HK-2 (cell line): Measurements from ENCODE around the gene MYLK4.

Experiments
- DNase-seq: peaks from one replicate; pipeline ENCODE4 v3.0.0-alpha.2; 2018; ENCODE audit not compliant: unreplicated experiment

Gene MYLK4

GRCh38 chr6:2705256-2705655 is 45.5 kb downstream of the MYLK4 start:
- DNase-seq, result no peak

DNA sequence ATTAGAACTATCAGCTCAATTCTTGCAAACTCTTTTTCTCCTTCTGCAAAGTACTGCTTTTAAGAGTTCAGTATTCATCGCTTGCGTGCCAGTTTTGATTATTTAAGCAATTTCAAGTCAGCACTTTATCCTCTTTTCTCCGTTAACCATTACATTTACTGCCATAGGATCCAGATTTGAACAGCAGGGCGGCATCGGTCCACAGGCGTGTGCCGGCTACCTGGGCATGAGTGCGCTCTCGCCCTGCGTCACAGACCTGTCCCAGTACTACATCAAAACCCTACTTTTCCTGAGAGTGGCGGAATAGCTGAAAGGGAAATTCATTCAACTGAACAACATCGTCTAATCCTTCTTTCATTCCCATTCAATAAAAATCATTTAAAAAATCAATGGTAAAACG is 53.4 kb downstream of the MYLK4 start:
- DNase-seq, result no peak

GRCh38 chr6:2695454-2696095 is 55.1 kb downstream of the MYLK4 start:
- no peak for DNase-seq

DNA sequence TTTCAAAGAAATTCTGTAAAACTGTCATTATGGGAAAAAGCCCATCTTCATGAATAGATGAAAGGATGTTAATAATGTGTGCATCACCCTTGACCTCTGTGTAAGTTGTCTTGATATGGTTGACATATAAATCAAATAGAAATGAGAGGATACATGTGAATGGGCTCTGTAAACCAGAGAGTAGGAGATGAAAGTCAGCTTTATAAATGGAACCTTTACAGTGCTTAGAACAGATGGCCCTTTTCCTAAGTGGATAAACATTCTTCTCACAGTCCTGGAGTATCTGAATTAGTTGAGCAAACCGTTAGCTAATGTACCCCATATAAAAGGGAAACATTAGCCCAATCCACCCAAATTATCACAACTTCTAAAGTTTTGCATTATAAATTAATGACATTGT is 57.5 kb downstream of the MYLK4 start:
- DNase-seq, result no peak

GRCh38 chr6:2688401-2689064 is 62.2 kb downstream of the MYLK4 start:
- peak; percentile 32 for DNase-seq

DNA sequence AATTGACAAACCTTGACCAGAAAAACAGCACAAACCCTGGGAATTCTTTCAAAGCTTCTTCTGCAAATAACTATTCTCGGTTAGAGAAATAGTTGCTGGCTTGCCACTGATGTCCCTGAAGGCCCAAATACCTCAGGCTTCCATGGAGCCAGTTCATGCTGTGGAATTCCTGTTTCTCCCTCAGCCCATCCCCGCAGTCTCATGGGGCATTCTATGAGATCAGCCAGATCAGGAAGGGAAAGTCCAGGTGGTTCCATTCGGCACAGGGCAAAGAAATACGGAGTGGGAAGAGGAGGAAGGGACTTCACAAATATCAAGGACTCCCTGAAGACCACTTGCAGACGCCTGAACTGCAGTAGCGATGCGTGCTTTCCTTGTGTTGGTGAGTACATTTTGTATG is 63.3 kb downstream of the MYLK4 start:
- no peak for DNase-seq

DNA sequence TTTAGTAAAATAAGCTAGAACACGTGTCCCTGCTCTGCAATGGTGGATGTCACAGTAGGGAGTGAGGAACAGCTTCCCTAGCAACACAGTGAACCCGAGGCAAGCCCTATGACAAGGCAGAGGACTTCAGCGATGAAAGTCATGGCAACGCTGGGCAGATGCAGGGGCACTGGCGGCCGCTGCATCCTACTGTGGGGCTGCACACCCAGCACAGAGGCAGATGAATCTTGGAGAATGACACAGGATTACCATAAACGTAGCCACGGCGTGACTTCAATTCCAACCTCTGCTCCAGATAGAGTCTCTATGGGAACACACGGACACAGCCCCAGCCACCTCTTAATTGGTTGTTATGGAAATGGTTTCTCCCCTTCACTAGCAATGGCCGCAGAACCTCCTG is 64.2 kb downstream of the MYLK4 start:
- DNase-seq, result no peak

DNA sequence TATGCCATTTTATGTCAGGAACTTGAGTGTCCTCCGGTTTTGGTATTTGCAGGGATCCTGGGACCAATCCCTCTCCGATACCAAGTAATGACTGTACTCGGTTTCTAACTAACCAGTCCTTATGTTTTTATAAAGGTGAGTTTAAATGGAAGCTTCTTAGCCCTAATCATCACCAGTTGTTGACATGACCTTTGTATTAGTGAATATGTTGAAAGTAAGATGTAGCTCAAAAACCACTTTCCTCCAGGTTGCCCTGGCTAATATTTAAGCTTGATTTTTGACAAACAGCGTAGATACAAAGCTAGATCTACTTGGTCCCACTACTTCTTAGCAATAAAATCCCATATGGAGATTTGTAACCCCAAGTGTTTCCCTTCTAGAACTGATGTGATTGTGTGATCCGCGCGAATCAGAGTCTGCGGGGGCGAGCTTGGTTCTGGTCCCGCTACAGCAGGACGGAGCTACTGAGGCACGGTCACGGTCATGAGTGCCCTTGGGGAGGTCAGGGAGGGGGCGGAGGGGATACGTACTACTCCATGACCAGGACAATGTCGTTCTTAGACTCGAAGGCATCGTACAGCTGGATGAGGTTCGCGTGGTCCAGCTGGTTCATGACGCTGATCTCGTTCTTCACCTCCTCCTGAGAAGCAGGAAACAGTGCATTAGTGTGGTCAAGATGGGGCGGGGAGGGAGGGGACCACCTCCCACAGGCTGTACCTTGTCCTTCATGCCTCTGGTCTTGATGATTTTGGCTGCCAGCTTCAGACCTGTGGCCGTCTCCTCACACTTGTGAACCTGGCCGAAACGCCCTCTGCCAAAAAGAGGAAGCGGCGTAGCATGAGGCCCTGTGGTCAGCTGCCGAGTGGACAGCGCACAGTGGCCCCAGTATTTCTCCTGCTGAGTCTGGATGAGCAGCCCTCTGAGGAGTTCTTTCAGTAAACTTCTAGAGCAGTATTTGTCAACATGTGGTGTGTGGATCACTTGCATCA is 65.7 kb downstream of the MYLK4 start:
- DNase-seq, result no peak

GRCh38 chr6:2684103-2684749 is 66.5 kb downstream of the MYLK4 start:
- peak; percentile 6 for DNase-seq

GRCh38 chr6:2680264-2680922 is 70.3 kb downstream of the MYLK4 start:
- no peak for DNase-seq

DNA sequence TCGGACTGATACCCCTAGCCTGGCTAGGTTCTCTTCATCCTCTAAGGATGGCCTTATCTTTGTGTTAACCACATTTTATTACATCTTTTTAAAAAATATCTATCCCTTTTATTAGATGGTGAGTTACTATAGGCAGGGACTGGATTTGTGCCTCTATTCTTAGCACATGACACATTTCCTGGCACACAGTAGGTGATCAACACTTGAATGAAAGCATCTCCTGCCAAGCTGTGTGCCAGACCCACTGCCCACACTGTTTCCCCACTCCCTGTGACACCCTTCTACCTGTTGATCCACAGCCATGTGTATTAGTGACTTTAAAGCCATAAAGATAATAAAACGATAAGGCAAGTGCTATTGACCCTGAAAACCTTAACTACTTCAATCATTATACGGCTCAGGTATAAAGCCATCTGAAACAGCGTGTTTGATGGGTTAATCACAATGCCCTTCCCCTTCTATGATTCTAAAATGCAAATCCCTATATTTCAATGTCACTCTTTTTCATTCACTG is 73.6 kb downstream of the MYLK4 start:
- DNase-seq, result no peak

GRCh38 chr6:2676048-2676447 is 74.7 kb downstream of the MYLK4 start:
- no peak for DNase-seq

DNA sequence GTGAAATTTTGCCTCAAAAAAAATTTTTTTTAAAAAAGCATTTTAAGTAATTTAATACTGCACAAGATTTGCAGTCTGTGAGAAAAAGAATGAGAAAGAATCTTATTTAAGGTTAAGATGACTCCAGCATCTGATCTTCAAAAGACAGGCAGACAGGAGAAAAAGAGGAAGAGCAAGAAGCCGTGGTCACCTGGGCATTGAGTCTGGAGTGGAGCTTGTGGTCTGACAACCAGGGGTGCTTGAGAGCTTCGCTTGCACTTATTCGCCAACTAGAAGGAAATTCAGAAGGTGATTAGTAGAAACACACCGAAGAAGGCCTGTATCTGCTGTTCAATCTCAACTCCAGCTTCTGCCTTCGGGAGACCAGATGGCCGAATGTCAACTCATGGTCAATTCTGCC is 75.9 kb downstream of the MYLK4 start:
- no peak for DNase-seq

- no peak for DNase-seq
These were observed 81.5 kb downstream of the MYLK4 start for GRCh38 chr6:2669067-2669700.

DNA sequence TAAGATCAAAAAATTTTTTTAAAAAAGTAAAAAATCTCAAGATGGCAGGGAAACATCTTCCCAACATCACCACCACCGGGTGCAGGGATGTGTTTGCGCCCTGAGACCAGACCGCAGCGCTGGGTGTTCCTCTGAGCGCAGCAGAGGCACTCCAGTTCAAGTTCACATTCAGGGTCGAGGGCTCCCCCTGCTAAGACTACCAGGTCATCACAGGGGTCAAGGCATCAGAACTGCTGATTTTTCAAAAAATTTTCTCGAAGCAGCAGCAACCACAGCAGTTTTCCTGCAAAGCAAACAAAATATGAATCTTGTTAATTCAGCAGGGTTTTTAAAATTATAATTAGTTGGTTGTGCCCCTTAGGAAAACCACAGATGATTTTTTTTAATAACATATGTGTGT is 83.1 kb downstream of the MYLK4 start:
- DNase-seq, result no peak

GRCh38 chr6:2666906-2667575 is 83.7 kb downstream of the MYLK4 start:
- no peak for DNase-seq

DNA sequence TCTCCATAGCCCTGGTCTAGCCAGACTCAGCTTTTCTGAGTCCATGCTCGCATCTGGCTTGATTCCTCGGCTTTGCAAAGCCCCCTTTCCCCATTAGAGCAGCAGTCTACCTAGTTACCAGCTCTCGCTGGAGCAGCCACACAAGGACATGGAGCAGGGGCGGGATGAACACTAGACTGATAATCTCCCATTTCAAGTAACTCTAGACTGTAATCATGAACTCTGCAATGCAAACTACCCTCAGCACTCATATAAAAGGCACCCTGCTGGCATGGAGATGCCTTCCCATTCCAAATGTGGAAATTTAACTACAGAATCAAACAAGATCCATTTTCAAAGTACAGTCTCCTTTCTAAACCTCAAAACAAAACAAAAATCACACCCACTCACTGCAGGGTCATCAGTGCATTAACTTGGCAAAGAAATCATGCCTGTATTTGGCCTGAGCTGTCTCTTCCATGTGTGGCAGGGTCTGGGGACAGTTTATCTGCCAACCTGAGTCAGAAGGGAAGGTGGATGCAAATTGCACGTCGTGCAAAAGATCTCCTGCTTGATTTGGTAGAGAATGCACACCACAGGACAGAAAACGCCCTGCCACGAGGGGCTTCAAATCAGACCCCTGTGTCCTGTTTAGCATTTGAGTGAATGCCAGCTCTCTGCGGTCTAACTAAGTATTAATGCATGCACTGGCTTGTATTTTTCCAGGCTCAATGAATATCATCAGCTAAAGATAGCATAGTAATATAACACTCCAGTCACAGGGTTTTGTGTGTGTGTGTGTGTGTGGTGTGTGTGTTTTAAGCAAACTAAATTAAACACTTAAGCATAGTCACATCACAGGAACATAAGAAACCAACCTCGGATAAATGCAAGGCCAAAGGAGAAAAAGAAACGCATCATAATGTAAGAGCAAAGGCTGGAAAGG is 85.3 kb downstream of the MYLK4 start:
- DNase-seq, result no peak

GRCh38 chr6:2663123-2663522 is 87.6 kb downstream of the MYLK4 start:
- DNase-seq, result no peak

- no peak for DNase-seq
These were observed 89.1 kb downstream of the MYLK4 start for GRCh38 chr6:2661651-2662050.
